Neural cell (in vitro differentiated cells): ENCODE data around the gene JMJD7. TPM values are rescaled to one million over a fixed set of nuclear protein-coding genes. Genes with fewer than 3 reads are reported as not detected.

Experiments
- H2AFZ ChIP-seq: fragments of 200-600, 300-800 bp; sonication (generic), shearing (Covaris generic); 2 replicates; pipeline ENCODE4 v1.6.0; 2014; ENCODE audit warnings: low read depth, mild to moderate bottlenecking, antibody characterized with exemption, low read length, moderate library complexity
- H3F3A ChIP-seq: fragments of 200-600 bp; shearing (Covaris generic); 2 replicates; pipeline ENCODE4 v1.6.1; 2016; ENCODE audit warnings: mild to moderate bottlenecking, moderate library complexity, mixed read lengths, antibody characterized with exemption, low read length; ENCODE audit not compliant: insufficient read depth, poor library complexity, severe bottlenecking
- H3K27ac ChIP-seq: fragments of 200-600, 300-800 bp; sonication (generic), shearing (Covaris generic); 2 replicates; pipeline ENCODE4 v1.5.1; 2014; ENCODE audit warnings: mild to moderate bottlenecking, low read length, moderate library complexity
- H3K27me3 ChIP-seq: fragments of 300-800, 200-600 bp; sonication (generic), shearing (Covaris generic); 2 replicates; pipeline ENCODE4 v1.6.0; 2014; ENCODE audit warnings: mild to moderate bottlenecking, low read depth, low read length, moderate library complexity; ENCODE audit not compliant: insufficient read depth
- H3K36me3 ChIP-seq: fragments of 300-800, 200-600 bp; sonication (generic), shearing (Covaris generic); 2 replicates; pipeline ENCODE4 v1.5.1; 2014; ENCODE audit warnings: mild to moderate bottlenecking, antibody characterized with exemption, low read length, moderate library complexity; ENCODE audit not compliant: insufficient read depth
- H3K4me2 ChIP-seq: fragments of 300-800, 200-600 bp; sonication (generic), shearing (Covaris generic); 2 replicates; pipeline ENCODE4 v1.6.0; 2014; ENCODE audit warnings: mild to moderate bottlenecking, low read length
- H3K4me3 ChIP-seq: fragments of 300-800, 200-600 bp; sonication (generic), shearing (Covaris generic); 2 replicates; pipeline ENCODE4 v1.5.1; 2014; ENCODE audit warnings: mild to moderate bottlenecking, low read length, moderate library complexity
- H3K79me2 ChIP-seq: fragments of 200-600 bp; shearing (Covaris generic); replicated peaks from 2 replicates; pipeline ENCODE4 v1.6.0; 2014; ENCODE audit warnings: mild to moderate bottlenecking, low read length, moderate library complexity; ENCODE audit not compliant: insufficient read depth
- H3K9ac ChIP-seq: fragments of 300-800, 200-600 bp; sonication (generic), shearing (Covaris generic); 2 replicates; pipeline ENCODE4 v1.6.1; 2016; ENCODE audit warnings: mild to moderate bottlenecking, low read length, mixed read lengths
- H3K9me2 ChIP-seq: fragments of 200-600 bp; shearing (Covaris generic); 2 replicates; pipeline ENCODE4 v1.6.1; 2016; ENCODE audit warnings: mild to moderate bottlenecking, low read length, mixed read lengths; ENCODE audit not compliant: insufficient read depth
- H3K9me3 ChIP-seq: fragments of 200-600, 300-800 bp; sonication (generic), shearing (Covaris generic); 2 replicates; pipeline ENCODE4 v1.6.1; 2016; ENCODE audit warnings: mild to moderate bottlenecking, mixed run types, low read length, moderate library complexity, mixed read lengths
- H4K20me1 ChIP-seq: fragments of 200-600 bp; shearing (Covaris generic); 2 replicates; pipeline ENCODE4 v1.6.1; 2016; ENCODE audit warnings: mild to moderate bottlenecking, mixed run types; ENCODE audit not compliant: insufficient read depth
- EP300 ChIP-seq: fragments of 450-650 bp; conservative IDR thresholded peaks from 2 replicates; pipeline ENCODE4 v1.6.1; 2014; ENCODE audit warnings: antibody characterized with exemption, mild to moderate bottlenecking, moderate library complexity; ENCODE audit not compliant: poor library complexity, severe bottlenecking
- EZH2 ChIP-seq: fragments of 200-600, 300-800 bp; shearing (Covaris generic), sonication (generic); IDR thresholded peaks from 2 replicates; pipeline ENCODE4 v1.6.1; 2014; ENCODE audit warnings: antibody characterized with exemption, low read length, borderline replicate concordance, mild to moderate bottlenecking; ENCODE audit not compliant: insufficient read depth, poor library complexity, severe bottlenecking
- MXI1 ChIP-seq: fragments of 450-650 bp; conservative IDR thresholded peaks from 2 replicates; pipeline ENCODE4 v1.6.1; 2014; ENCODE audit warnings: antibody characterized with exemption, mild to moderate bottlenecking; ENCODE audit not compliant: poor library complexity, severe bottlenecking
- POLR2AphosphoS5 ChIP-seq: IDR thresholded peaks from 2 replicates; pipeline ENCODE4 v1.6.1; 2012
- RAD21 ChIP-seq: fragments of 450-650 bp; conservative IDR thresholded peaks from 2 replicates; pipeline ENCODE4 v1.6.1; 2014; ENCODE audit warnings: antibody characterized with exemption, mild to moderate bottlenecking, moderate library complexity
- SMC3 ChIP-seq: fragments of 450-650 bp; conservative IDR thresholded peaks from 2 replicates; pipeline ENCODE4 v1.6.1; 2014; ENCODE audit warnings: antibody characterized with exemption, mild to moderate bottlenecking, moderate library complexity; ENCODE audit not compliant: poor library complexity
- TAF1 ChIP-seq: IDR thresholded peaks from 2 replicates; pipeline ENCODE4 v1.6.1; 2012; ENCODE audit warnings: low read depth
- polyA plus RNA-seq: library from polyadenylated mRNA; depleted of rRNA; stranded (reverse); fragments of >200 nt; gene quantifications from 2 replicates; pipeline ENCODE4 v1.2.3, GENCODE V29; 2014
- TF ChIP-seq, protein P1 (sequence below): IDR thresholded peaks from 2 replicates; pipeline ENCODE4 v1.6.1; 2012; ENCODE audit warnings: borderline replicate concordance
- TF ChIP-seq, protein P2 (sequence below): fragments of 450-650 bp; IDR thresholded peaks from 2 replicates; pipeline ENCODE4 v1.5.1; 2014; ENCODE audit warnings: antibody characterized with exemption, mild to moderate bottlenecking, moderate library complexity; ENCODE audit not compliant: poor library complexity, severe bottlenecking

The JMJD7 gene
- polyA plus RNA-seq, 1 donor from 2014 or later = 14.0 TPM

DNA sequence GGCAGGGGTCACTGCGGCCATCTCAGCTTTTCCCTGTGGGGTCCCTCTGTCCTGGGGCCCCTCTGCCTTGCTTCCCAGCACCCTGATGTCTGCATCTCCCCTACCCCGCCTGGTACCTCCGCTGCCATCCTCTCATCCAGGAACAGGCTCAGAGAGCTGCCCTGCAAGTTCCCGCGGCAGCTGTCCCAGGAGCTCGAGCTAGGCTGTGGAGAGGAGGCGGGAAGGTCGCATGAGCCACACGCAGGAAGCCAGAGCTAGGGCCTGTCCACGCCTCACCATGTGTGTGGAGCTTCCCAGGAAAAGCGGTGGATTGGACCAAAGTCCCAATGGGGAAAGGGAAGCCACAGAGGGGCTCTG is 23.3 kb downstream of the JMJD7 start:
- no peak overlapping the region for H3K4me3 ChIP-seq

DNA sequence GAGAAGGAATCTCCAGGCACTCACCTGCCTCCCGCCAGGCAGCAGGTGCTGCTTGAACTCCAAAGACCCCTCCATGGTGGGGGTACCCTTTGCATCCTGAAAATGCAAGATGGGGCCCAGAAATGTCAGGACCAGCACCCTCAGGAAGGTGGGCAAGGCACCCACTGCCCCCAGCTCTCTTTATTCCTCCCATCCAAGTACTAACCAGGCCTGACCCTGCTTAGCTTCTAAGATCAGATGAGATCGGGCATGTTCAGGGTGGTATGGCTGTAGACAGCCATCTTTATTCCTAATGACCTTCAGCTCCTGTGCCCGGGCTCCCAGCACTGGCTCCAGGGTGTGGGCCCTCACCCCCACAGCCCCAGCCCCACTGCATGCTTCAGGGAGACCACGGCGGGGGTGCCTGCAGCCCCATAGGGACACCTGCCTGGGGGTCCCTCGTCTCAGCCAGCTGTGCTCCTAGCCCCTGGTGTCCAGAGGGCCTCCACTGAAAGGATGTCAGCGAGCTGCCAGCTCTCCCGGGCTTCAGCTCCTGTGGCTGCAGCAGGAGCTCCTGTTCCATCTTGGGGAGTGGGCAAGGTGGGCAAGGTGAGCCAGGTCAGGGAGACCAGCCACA is 24.0 kb downstream of the JMJD7 start:
- Histone ChIP-seq H3F3A (no peaks in the 10 kb centered on the region), H3K36me3 (no peaks in the 10 kb centered on the region), H3K9me3 (no peaks in the 10 kb centered on the region), H3K4me3 (no peak overlapping the region), H3K4me2 (no peak overlapping the region), H2AFZ (no peak overlapping the region), H4K20me1 (no peaks in the 10 kb centered on the region), H3K9me2 (no peaks in the 10 kb centered on the region), H3K79me2 (no peaks in the 10 kb centered on the region), H3K27me3 (no peaks in the 10 kb centered on the region), H3K9ac (no peak overlapping the region), H3K27ac (no peak overlapping the region)
- TF ChIP-seq EZH2 = no peak
- TF ChIP-seq SMC3 = no peak
- TF ChIP-seq, protein P1, sequence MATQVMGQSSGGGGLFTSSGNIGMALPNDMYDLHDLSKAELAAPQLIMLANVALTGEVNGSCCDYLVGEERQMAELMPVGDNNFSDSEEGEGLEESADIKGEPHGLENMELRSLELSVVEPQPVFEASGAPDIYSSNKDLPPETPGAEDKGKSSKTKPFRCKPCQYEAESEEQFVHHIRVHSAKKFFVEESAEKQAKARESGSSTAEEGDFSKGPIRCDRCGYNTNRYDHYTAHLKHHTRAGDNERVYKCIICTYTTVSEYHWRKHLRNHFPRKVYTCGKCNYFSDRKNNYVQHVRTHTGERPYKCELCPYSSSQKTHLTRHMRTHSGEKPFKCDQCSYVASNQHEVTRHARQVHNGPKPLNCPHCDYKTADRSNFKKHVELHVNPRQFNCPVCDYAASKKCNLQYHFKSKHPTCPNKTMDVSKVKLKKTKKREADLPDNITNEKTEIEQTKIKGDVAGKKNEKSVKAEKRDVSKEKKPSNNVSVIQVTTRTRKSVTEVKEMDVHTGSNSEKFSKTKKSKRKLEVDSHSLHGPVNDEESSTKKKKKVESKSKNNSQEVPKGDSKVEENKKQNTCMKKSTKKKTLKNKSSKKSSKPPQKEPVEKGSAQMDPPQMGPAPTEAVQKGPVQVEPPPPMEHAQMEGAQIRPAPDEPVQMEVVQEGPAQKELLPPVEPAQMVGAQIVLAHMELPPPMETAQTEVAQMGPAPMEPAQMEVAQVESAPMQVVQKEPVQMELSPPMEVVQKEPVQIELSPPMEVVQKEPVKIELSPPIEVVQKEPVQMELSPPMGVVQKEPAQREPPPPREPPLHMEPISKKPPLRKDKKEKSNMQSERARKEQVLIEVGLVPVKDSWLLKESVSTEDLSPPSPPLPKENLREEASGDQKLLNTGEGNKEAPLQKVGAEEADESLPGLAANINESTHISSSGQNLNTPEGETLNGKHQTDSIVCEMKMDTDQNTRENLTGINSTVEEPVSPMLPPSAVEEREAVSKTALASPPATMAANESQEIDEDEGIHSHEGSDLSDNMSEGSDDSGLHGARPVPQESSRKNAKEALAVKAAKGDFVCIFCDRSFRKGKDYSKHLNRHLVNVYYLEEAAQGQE = no peak
- TF ChIP-seq POLR2AphosphoS5 = no peak
- no peak for TF ChIP-seq EP300
- TF ChIP-seq, protein P2, sequence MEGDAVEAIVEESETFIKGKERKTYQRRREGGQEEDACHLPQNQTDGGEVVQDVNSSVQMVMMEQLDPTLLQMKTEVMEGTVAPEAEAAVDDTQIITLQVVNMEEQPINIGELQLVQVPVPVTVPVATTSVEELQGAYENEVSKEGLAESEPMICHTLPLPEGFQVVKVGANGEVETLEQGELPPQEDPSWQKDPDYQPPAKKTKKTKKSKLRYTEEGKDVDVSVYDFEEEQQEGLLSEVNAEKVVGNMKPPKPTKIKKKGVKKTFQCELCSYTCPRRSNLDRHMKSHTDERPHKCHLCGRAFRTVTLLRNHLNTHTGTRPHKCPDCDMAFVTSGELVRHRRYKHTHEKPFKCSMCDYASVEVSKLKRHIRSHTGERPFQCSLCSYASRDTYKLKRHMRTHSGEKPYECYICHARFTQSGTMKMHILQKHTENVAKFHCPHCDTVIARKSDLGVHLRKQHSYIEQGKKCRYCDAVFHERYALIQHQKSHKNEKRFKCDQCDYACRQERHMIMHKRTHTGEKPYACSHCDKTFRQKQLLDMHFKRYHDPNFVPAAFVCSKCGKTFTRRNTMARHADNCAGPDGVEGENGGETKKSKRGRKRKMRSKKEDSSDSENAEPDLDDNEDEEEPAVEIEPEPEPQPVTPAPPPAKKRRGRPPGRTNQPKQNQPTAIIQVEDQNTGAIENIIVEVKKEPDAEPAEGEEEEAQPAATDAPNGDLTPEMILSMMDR = no peak
- TF ChIP-seq MXI1 = no peak
- no peak for TF ChIP-seq RAD21
- no peak for TF ChIP-seq TAF1

More for the DNA sequence above, 23.3 kb downstream of the JMJD7 start:
- Histone ChIP-seq H3K9ac (no peak overlapping the region), H3K36me3 (no peaks in the 10 kb centered on the region), H2AFZ (no peak overlapping the region), H3F3A (no peaks in the 10 kb centered on the region), H3K9me3 (no peaks in the 10 kb centered on the region), H3K27ac (no peak overlapping the region), H3K79me2 (no peaks in the 10 kb centered on the region), H3K9me2 (no peaks in the 10 kb centered on the region), H3K4me2 (no peak overlapping the region), H4K20me1 (no peaks in the 10 kb centered on the region), H3K27me3 (no peaks in the 10 kb centered on the region)
- TF ChIP-seq EP300 = no peak
- TF ChIP-seq, protein P1 = no peak
- TF ChIP-seq MXI1 = no peak
- TF ChIP-seq, protein P2 = no peak
- no peak for TF ChIP-seq SMC3
- TF ChIP-seq TAF1 = no peak
- no peak for TF ChIP-seq RAD21
- TF ChIP-seq EZH2 = no peak
- no peak for TF ChIP-seq POLR2AphosphoS5
